B cell (primary cell): Measurements from ENCODE around the gene KRTAP10-12.

Experiments
- EZH2 ChIP-seq: IDR thresholded peaks from 2 replicates; pipeline ENCODE4 v1.6.1; 2012; ENCODE audit warnings: borderline replicate concordance, low read depth, mild to moderate bottlenecking, moderate library complexity, low read length; ENCODE audit not compliant: insufficient read depth, poor library complexity, severe bottlenecking
- TF ChIP-seq, protein P1 (sequence below): fragments of 200-600 bp; IDR thresholded peaks from one replicate; pipeline ENCODE4 v1.8.0; 2022; ENCODE audit warnings: antibody characterized with exemption, mild to moderate bottlenecking

DNA sequence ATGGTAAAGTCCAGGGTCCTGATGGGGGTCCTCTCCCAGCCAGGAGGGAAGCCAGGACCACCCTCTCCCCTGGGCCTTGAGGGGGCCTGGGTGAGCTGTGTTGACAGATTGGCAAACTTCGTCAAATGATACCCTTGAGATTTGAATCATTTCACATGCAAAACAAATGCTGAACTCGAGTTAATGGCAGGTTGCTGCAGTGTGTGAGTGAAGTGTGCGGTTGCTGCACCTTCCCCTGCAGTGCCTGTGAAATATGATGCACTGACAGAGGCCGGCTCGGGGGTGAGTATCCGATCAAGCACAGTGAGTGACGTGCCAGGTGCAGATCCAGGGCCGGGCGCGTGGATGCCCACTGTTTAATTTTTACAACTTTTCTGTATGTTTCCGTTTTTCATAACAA is 9.3 kb upstream of the KRTAP10-12 start:
- TF ChIP-seq, protein P1, sequence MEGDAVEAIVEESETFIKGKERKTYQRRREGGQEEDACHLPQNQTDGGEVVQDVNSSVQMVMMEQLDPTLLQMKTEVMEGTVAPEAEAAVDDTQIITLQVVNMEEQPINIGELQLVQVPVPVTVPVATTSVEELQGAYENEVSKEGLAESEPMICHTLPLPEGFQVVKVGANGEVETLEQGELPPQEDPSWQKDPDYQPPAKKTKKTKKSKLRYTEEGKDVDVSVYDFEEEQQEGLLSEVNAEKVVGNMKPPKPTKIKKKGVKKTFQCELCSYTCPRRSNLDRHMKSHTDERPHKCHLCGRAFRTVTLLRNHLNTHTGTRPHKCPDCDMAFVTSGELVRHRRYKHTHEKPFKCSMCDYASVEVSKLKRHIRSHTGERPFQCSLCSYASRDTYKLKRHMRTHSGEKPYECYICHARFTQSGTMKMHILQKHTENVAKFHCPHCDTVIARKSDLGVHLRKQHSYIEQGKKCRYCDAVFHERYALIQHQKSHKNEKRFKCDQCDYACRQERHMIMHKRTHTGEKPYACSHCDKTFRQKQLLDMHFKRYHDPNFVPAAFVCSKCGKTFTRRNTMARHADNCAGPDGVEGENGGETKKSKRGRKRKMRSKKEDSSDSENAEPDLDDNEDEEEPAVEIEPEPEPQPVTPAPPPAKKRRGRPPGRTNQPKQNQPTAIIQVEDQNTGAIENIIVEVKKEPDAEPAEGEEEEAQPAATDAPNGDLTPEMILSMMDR = no peak
- TF ChIP-seq EZH2 = no peak
